WTC11 (cell line): Measurements from ENCODE around the gene GAR1. TPM values are rescaled to one million over a fixed set of nuclear protein-coding genes. Genes with fewer than 3 reads are reported as not detected.

Experiments
- ATAC-seq: fragments of 200-7000 bp; cut with Tn5 transposase; 2 replicates; pipeline ENCODE4 v1.10.0; 2021; ENCODE audit warnings: mild to moderate bottlenecking, moderate library complexity
- CTCF ChIA-PET: fragments of 300-600 bp; sonication (Branson Sonifier 250); formaldehyde crosslinking; loops from one replicate; lab custom pipeline; 2021; ENCODE audit warnings: antibody characterized with exemption; lab: Charles Lee
- POLR2A ChIA-PET: fragments of 350-600 bp; sonication (Branson Sonifier 250); formaldehyde crosslinking; loops from one replicate; lab custom pipeline; 2021; ENCODE audit warnings: antibody characterized with exemption; lab: Charles Lee
- DNase-seq: peaks from one replicate; pipeline ENCODE4 v3.0.0; 2021; ENCODE audit warnings: low spot score
- H3K27ac Mint-ChIP-seq: 2 replicates; pipeline ENCODE4 v1.8.0; 2021; ENCODE audit warnings: mixed read lengths
- H3K27me3 Mint-ChIP-seq: 2 replicates; pipeline ENCODE4 v1.8.0; 2021; ENCODE audit warnings: low read depth, mild to moderate bottlenecking, moderate library complexity, mixed read lengths
- H3K36me3 Mint-ChIP-seq: 2 replicates; pipeline ENCODE4 v1.8.0; 2021; ENCODE audit warnings: mixed read lengths
- H3K4me1 Mint-ChIP-seq: 2 replicates; pipeline ENCODE4 v1.8.0; 2022; ENCODE audit warnings: mixed read lengths
- H3K4me3 Mint-ChIP-seq: 2 replicates; pipeline ENCODE4 v1.8.0; 2021; ENCODE audit warnings: mild to moderate bottlenecking, moderate library complexity, mixed read lengths
- H3K9me3 Mint-ChIP-seq: 2 replicates; pipeline ENCODE4 v1.8.0; 2021; ENCODE audit warnings: mixed read lengths
- CREB1 ChIP-seq: sonication (generic); formaldehyde crosslinking; IDR thresholded peaks from 2 replicates; pipeline ENCODE4 v1.8.0; 2023; ENCODE audit warnings: mild to moderate bottlenecking, missing genetic modification reagents
- ESRRA ChIP-seq: sonication (generic); formaldehyde crosslinking; IDR thresholded peaks from 2 replicates; pipeline ENCODE4 v1.8.1; 2022; ENCODE audit warnings: mild to moderate bottlenecking, missing genetic modification reagents, borderline replicate concordance
- GRHL2 ChIP-seq: fragments of 250-450 bp; sonication (Bioruptor Pico); IDR thresholded peaks from 2 replicates; pipeline ENCODE4 v1.8.0; 2022; ENCODE audit warnings: mild to moderate bottlenecking, moderate library complexity; ENCODE audit not compliant: insufficient replicate concordance, severe bottlenecking
- GTF2I ChIP-seq: fragments of 250-450 bp; sonication (Bioruptor Pico); conservative IDR thresholded peaks from 2 replicates; pipeline ENCODE4 v1.4.0; 2021; ENCODE audit warnings: mild to moderate bottlenecking
- HMGXB4 ChIP-seq: sonication (generic); formaldehyde crosslinking; IDR thresholded peaks from 2 replicates; pipeline ENCODE4 v1.8.1; 2023; ENCODE audit warnings: mild to moderate bottlenecking, moderate library complexity, missing genetic modification reagents
- MAX ChIP-seq: sonication (generic); formaldehyde crosslinking; IDR thresholded peaks from 2 replicates; pipeline ENCODE4 v1.8.0; 2022; ENCODE audit warnings: mild to moderate bottlenecking, missing genetic modification reagents
- MLX ChIP-seq: sonication (generic); formaldehyde crosslinking; IDR thresholded peaks from 2 replicates; pipeline ENCODE4 v1.8.1; 2023; ENCODE audit warnings: mild to moderate bottlenecking, missing genetic modification reagents, moderate library complexity
- NR1H2 ChIP-seq: sonication (generic); formaldehyde crosslinking; IDR thresholded peaks from 2 replicates; pipeline ENCODE4 v1.9.0; 2021; ENCODE audit warnings: mild to moderate bottlenecking, moderate library complexity, missing genetic modification reagents
- PREB ChIP-seq: sonication (generic); formaldehyde crosslinking; IDR thresholded peaks from 2 replicates; pipeline ENCODE4 v1.8.1; 2022; ENCODE audit warnings: mild to moderate bottlenecking, missing genetic modification reagents, moderate library complexity, borderline replicate concordance
- RELA ChIP-seq: sonication (generic); formaldehyde crosslinking; IDR thresholded peaks from 2 replicates; pipeline ENCODE4 v1.8.1; 2022; ENCODE audit warnings: missing genetic modification reagents, mild to moderate bottlenecking, borderline replicate concordance
- SMAD3 ChIP-seq: sonication (generic); formaldehyde crosslinking; IDR thresholded peaks from 2 replicates; pipeline ENCODE4 v1.8.0; 2022; ENCODE audit warnings: missing genetic modification reagents, mild to moderate bottlenecking, borderline replicate concordance
- ZNF423 ChIP-seq: fragments of 250-450 bp; sonication (Bioruptor Pico); IDR thresholded peaks from 2 replicates; pipeline ENCODE4 v2.1.2; 2022; ENCODE audit warnings: mild to moderate bottlenecking, moderate library complexity
- ZNF671 ChIP-seq: fragments of 250-450 bp; sonication (Bioruptor Pico); IDR thresholded peaks from 2 replicates; pipeline ENCODE4 v1.8.0; 2021; ENCODE audit warnings: mild to moderate bottlenecking
- ZSCAN18 ChIP-seq: fragments of 250-450 bp; sonication (Bioruptor Pico); IDR thresholded peaks from 2 replicates; pipeline ENCODE4 v2.1.2; 2022; ENCODE audit warnings: mild to moderate bottlenecking, moderate library complexity
- total RNA-seq: library from RNA; stranded (reverse); gene quantifications from 3 replicates; pipeline ENCODE4 v1.2.3, GENCODE V29; 2021
- TF ChIP-seq, protein P1 (sequence below): sonication (generic); formaldehyde crosslinking; IDR thresholded peaks from 2 replicates; pipeline ENCODE4 v1.8.0; 2022; ENCODE audit warnings: missing genetic modification reagents
- TF ChIP-seq, protein P2 (sequence below): fragments of 200-600 bp; IDR thresholded peaks from 2 replicates; pipeline ENCODE4 v1.8.0; 2022; ENCODE audit warnings: antibody characterized with exemption
- TF ChIP-seq, protein P3 (sequence below): fragments of 250-450 bp; sonication (Bioruptor Pico); IDR thresholded peaks from 2 replicates; pipeline ENCODE4 v1.9.0; 2021; ENCODE audit warnings: mild to moderate bottlenecking

The GAR1 gene
- total RNA-seq, 1 experiment from 2014 or later: 32.3 TPM

GRCh38 chr4:109836985-109837384, 21.4 kb downstream of the GAR1 start (continued):
- TF ChIP-seq MLX (no peak), MAX (CRISPR knock-in tag) (no peak), RELA (CRISPR knock-in tag) (no peak), HMGXB4 (CRISPR knock-in tag) (no peak), GTF2I (CRISPR knock-in tag) (no peak), ESRRA (CRISPR knock-in tag) (no peak), ZNF671 (no peak), NR1H2 (CRISPR knock-in tag) (no peak)
- TF ChIP-seq, protein P1, sequence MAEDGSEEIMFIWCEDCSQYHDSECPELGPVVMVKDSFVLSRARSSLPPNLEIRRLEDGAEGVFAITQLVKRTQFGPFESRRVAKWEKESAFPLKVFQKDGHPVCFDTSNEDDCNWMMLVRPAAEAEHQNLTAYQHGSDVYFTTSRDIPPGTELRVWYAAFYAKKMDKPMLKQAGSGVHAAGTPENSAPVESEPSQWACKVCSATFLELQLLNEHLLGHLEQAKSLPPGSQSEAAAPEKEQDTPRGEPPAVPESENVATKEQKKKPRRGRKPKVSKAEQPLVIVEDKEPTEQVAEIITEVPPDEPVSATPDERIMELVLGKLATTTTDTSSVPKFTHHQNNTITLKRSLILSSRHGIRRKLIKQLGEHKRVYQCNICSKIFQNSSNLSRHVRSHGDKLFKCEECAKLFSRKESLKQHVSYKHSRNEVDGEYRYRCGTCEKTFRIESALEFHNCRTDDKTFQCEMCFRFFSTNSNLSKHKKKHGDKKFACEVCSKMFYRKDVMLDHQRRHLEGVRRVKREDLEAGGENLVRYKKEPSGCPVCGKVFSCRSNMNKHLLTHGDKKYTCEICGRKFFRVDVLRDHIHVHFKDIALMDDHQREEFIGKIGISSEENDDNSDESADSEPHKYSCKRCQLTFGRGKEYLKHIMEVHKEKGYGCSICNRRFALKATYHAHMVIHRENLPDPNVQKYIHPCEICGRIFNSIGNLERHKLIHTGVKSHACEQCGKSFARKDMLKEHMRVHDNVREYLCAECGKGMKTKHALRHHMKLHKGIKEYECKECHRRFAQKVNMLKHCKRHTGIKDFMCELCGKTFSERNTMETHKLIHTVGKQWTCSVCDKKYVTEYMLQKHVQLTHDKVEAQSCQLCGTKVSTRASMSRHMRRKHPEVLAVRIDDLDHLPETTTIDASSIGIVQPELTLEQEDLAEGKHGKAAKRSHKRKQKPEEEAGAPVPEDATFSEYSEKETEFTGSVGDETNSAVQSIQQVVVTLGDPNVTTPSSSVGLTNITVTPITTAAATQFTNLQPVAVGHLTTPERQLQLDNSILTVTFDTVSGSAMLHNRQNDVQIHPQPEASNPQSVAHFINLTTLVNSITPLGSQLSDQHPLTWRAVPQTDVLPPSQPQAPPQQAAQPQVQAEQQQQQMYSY: no peak

DNA sequence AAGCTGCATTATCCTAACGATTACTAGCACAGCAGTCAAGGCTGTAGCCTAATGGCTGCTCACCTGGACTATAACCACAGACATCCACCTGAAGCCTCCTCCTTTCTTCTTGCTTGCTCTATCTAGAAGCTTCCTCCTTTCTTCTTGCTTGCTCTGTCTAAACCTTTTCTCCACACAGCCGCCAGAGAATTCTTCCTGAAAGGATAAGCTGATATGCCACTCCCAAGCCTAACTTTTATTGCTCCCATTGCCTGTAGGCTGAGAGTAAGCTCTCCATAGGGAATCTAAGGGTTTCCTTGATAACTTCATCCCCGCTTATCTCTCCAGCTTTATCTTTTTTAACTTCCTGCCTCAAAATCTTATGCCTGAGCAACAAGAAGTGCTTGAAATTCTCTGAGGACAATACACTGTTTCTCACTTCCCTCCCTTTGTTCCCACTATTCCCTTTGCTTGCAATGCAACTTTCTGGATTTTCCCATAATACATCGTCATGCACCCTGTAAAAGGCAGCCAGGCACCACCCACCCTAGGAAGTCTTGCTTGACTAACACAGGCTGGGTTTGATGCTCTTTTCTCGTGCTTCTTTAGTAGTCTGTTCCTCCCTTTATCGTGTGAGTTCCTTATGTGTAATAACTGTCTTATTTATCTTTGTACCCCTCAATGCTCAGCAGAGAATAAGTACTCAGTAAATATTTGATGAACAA, 31.0 kb downstream of the GAR1 start:
- TF ChIP-seq, protein P2, sequence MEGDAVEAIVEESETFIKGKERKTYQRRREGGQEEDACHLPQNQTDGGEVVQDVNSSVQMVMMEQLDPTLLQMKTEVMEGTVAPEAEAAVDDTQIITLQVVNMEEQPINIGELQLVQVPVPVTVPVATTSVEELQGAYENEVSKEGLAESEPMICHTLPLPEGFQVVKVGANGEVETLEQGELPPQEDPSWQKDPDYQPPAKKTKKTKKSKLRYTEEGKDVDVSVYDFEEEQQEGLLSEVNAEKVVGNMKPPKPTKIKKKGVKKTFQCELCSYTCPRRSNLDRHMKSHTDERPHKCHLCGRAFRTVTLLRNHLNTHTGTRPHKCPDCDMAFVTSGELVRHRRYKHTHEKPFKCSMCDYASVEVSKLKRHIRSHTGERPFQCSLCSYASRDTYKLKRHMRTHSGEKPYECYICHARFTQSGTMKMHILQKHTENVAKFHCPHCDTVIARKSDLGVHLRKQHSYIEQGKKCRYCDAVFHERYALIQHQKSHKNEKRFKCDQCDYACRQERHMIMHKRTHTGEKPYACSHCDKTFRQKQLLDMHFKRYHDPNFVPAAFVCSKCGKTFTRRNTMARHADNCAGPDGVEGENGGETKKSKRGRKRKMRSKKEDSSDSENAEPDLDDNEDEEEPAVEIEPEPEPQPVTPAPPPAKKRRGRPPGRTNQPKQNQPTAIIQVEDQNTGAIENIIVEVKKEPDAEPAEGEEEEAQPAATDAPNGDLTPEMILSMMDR: no peak
- TF ChIP-seq PREB: no peak
- no peak for TF ChIP-seq GRHL2 (CRISPR knock-in tag)
- TF ChIP-seq CREB1: no peak
- TF ChIP-seq ZSCAN18 (CRISPR knock-in tag): no peak
- TF ChIP-seq SMAD3 (CRISPR knock-in tag): no peak
- TF ChIP-seq, protein P3, sequence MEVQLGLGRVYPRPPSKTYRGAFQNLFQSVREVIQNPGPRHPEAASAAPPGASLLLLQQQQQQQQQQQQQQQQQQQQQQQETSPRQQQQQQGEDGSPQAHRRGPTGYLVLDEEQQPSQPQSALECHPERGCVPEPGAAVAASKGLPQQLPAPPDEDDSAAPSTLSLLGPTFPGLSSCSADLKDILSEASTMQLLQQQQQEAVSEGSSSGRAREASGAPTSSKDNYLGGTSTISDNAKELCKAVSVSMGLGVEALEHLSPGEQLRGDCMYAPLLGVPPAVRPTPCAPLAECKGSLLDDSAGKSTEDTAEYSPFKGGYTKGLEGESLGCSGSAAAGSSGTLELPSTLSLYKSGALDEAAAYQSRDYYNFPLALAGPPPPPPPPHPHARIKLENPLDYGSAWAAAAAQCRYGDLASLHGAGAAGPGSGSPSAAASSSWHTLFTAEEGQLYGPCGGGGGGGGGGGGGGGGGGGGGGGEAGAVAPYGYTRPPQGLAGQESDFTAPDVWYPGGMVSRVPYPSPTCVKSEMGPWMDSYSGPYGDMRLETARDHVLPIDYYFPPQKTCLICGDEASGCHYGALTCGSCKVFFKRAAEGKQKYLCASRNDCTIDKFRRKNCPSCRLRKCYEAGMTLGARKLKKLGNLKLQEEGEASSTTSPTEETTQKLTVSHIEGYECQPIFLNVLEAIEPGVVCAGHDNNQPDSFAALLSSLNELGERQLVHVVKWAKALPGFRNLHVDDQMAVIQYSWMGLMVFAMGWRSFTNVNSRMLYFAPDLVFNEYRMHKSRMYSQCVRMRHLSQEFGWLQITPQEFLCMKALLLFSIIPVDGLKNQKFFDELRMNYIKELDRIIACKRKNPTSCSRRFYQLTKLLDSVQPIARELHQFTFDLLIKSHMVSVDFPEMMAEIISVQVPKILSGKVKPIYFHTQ (CRISPR knock-in tag): no peak
- TF ChIP-seq ZNF423: no peak
- H3K27ac Mint-ChIP-seq: no peak overlapping the region
- CTCF ChIA-PET: no interaction called here
- H3K4me1 Mint-ChIP-seq: peaks cover 3% of the 10 kb centered on the region; the same call in 1 of the 2 replicates
- H3K36me3 Mint-ChIP-seq: no peaks in the 10 kb centered on the region
- H3K4me3 Mint-ChIP-seq: no peak overlapping the region
- DNase-seq (no peak), ATAC-seq (peak; percentile 46)
- POLR2A ChIA-PET: interaction anchor here (1.1 kb wide), 1 partner anchor 14 kb away, joined by 3 read pairs; no protein-coding TSS in a partner anchor
- H3K27me3 Mint-ChIP-seq: no peaks in the 10 kb centered on the region
- no peaks in the 10 kb centered on the region for H3K9me3 Mint-ChIP-seq
